Keratinocyte (primary cell): ENCODE results near the gene TWIST1.

Experiments used
- CTCF ChIP-seq, 3 experiments: IDR thresholded peaks in 1 of 3; conservative IDR thresholded peaks in 1 of 3; optimal IDR thresholded peaks in 1 of 3; 2 replicates in 2 of 3; 3 replicates in 1 of 3; pipeline versions ENCODE3 to v1.5.1; 2011; ENCODE audit warnings: low read length in 3 of 3, mild to moderate bottlenecking in 3 of 3, moderate library complexity in 2 of 3, control low read depth in 1 of 3, inconsistent platforms in 1 of 3; ENCODE audit not compliant: insufficient read depth in 2 of 3; ENCODE audit errors: extremely low read depth in 1 of 3
- EZH2 ChIP-seq: IDR thresholded peaks from one replicate; pipeline ENCODE4 v1.6.1; 2012; ENCODE audit warnings: inconsistent platforms, mild to moderate bottlenecking, low read length, moderate library complexity

DNA sequence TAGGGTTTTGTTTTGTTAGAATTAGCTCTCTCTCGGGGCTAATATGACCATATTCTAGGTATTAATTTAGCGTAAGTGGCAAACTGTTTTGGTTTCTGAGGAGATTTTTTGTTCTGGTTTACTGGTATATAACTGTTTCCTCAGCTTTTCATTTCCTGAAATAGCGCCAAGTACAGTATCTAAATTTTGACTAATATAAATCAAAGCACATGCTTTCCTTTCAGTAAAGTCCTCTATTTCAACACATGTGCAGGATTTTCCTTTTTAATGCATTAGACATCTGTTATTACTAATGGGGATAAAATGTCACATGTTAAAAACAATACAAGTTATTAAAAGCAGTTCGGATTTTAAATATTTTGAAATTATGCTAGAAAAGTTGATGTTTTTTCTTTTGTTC is 16.4 kb upstream of the TWIST1 start:
- TF ChIP-seq CTCF (optimal IDR thresholded peaks at IDR 0.05 in 1 of 3, IDR thresholded peaks at IDR 0.05 in 1 of 3, conservative IDR thresholded peaks at IDR 0.05 in 1 of 3; ENCODE audit: extremely low read depth in 1 of 3, insufficient read depth in 2 of 3, low read length in 3 of 3) (no peak), EZH2 (no peak)
